ENCODE measurements around the gene TADA2B. TPM values are rescaled to one million over a fixed set of nuclear protein-coding genes. Genes with fewer than 3 reads are reported as not detected.

Gene TADA2B
- total RNA-seq, 2 donors from 2014 or later: 24.0 to 27.2 TPM

DNA sequence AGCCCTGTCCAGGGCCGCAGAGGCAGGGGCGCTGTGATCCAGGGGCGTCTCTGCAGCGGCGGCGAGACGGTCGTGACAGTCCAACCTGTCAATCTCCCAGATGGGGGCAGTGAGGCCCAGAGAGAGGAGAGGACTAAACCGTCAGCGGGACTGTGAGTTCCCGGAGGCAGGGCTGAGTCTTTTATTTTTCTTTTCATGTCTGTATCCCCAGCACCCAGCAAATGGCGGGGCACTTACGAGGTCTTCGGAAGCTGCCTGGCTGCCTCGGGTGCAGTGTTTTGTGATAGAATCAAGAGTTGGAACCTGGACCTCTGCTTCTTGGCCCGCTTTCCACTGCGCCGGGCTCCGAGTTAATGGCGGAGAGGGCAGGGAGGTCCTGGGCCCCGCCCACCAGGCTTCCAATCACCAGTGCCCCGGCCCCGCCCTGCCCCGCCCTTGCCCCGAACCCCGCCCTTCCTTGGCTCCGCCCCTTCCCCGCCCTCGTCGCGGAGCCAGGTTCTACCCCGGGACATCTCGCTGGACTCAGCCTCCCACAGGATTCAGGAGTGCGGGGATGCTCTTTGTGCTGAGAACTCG is 59.9 kb downstream of the TADA2B start:
- Histone ChIP-seq H3K9ac (ENCODE audit: low read depth in 2 of 2, low read length in 2 of 2) (peak overlapping the region; percentile 83 to 90), H3K4me1 (peaks cover 3% of the 10 kb centered on the region), H3K9me3 (no peaks in the 10 kb centered on the region), H3K36me3 (no peaks in the 10 kb centered on the region), H3K27me3 (no peaks in the 10 kb centered on the region), H3K27ac (peak overlapping the region; percentile 86), H3K4me3 (peak overlapping the region; percentile 73)
- peak; percentile 93 for DNase-seq
- TF ChIP-seq, protein P1, sequence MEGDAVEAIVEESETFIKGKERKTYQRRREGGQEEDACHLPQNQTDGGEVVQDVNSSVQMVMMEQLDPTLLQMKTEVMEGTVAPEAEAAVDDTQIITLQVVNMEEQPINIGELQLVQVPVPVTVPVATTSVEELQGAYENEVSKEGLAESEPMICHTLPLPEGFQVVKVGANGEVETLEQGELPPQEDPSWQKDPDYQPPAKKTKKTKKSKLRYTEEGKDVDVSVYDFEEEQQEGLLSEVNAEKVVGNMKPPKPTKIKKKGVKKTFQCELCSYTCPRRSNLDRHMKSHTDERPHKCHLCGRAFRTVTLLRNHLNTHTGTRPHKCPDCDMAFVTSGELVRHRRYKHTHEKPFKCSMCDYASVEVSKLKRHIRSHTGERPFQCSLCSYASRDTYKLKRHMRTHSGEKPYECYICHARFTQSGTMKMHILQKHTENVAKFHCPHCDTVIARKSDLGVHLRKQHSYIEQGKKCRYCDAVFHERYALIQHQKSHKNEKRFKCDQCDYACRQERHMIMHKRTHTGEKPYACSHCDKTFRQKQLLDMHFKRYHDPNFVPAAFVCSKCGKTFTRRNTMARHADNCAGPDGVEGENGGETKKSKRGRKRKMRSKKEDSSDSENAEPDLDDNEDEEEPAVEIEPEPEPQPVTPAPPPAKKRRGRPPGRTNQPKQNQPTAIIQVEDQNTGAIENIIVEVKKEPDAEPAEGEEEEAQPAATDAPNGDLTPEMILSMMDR (IDR thresholded peaks at IDR 0.05): no peak
- intact Hi-C loops (cut with DNase I): no loop called here

DNA sequence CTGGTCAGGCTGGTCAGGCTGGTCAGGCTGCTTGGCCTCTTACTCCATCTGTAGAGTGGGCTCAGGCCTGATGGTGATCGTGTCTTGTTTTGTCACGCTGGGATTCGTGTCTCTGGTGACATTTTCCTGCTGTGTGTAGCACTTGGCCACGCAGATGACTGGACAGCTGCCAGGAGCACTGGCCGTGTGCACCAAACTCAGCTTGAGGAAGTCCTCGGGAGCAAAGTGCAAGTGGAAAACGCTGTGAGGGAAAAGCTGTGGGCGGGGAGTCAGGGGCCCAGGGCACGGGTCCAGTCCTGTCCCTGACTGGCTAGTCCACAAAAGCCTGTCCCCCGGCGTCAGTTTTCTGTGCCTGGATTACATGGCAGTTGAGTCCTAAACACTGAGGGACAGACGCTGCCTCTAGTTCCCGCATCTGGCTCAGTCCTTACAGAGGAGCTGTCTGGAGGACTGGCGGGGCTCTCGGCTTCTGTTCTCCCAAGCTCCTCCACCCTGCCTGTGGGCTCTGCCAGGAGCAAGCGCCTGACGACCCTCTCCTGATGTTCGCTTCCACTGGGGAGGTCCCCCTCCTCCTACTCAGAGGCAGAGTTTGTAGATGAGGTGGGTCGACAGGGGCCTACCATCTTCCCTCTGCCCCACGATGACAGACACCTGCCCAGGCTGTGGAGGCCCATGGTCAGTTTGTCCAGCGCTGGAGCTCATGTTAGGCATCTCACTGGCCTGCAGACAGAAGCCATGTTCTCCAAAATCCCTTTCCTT is 60.6 kb downstream of the TADA2B start:
- intact Hi-C loops (cut with DNase I): no loop called here
- Histone ChIP-seq H3K9me3 (no peaks in the 10 kb centered on the region), H3K36me3 (no peaks in the 10 kb centered on the region), H3K4me1 (peaks cover 3% of the 10 kb centered on the region), H3K27ac (peak overlapping the region; percentile 86), H3K27me3 (no peaks in the 10 kb centered on the region), H3K9ac (ENCODE audit: low read depth in 2 of 2, low read length in 2 of 2) (peak overlapping the region; percentile 4 to 90), H3K4me3 (peak overlapping the region; percentile 73)
- TF ChIP-seq, protein P1 (IDR thresholded peaks at IDR 0.05): no peak
- DNase-seq: peak; percentile 82

DNA sequence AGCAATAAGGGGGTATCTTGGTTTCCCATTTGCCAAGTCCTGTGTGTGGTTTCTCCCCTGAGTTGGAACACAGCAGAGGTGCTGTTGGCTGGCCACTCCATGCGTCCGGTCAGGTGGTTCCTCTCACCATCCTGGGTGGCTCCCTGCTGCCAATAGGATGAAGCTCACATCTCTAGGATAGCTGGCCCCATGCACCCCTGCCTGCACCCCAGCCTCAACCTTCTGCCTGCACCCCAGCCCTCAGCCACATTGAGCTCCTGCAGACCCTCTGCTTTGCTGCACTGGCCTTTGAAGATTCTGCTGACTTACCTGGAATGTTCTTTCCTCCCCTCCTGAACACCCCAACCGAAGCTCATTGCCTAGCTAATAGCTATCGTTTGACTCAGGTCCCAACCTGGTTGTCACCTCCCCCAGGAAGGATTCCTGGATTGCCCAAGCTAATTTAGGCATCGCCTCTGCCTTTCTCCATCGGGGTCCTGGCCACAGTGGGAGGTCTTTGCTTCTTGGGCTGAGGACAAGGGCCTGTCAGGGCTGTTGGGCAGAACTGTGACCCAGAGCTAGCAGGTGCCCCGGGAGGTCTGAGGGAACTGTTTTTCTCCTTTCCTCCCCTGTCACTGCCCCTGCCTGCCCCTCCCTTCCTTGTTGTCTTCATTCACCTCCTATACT is 61.3 kb downstream of the TADA2B start:
- H3K27me3 ChIP-seq: no peaks in the 10 kb centered on the region
- TF ChIP-seq, protein P1 (IDR thresholded peaks at IDR 0.05): no peak
- no peak overlapping the region for H3K27ac ChIP-seq
- no peaks in the 10 kb centered on the region for H3K9me3 ChIP-seq
- peak overlapping the region in 1 of 2 donors; percentile 90 for H3K9ac ChIP-seq (ENCODE audit: low read depth in 2 of 2, low read length in 2 of 2)
- intact Hi-C loops (cut with DNase I): no loop called here
- peaks cover 3% of the 10 kb centered on the region for H3K4me1 ChIP-seq
- H3K36me3 ChIP-seq: no peaks in the 10 kb centered on the region
- H3K4me3 ChIP-seq: no peak overlapping the region
- DNase-seq: no peak

DNA sequence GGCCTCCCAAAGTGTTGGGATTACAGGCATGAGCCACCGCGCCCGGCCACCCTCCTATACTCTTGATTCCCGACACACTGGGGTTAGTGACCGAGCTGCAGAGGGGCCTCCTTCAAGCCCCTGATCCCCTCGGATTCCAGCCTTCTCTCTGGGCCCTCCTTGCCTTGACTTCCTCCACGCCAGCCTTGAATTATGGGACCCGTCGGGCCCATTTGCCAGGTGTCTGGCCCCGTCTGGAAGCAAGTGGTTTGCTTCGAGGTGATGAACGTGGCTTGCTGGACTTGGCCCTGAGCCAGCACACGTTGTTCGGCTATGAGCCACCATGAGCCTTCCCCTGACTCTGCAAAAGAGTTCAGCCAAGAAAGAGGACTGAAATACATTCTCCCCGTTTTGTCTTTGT is 62.1 kb downstream of the TADA2B start:
- Histone ChIP-seq H3K9me3 (no peaks in the 10 kb centered on the region), H3K27me3 (no peaks in the 10 kb centered on the region), H3K36me3 (no peaks in the 10 kb centered on the region), H3K27ac (no peak overlapping the region), H3K4me3 (no peak overlapping the region), H3K4me1 (peaks cover 3% of the 10 kb centered on the region), H3K9ac (ENCODE audit: low read depth in 2 of 2, low read length in 2 of 2) (no peak overlapping the region)
- TF ChIP-seq, protein P1 (IDR thresholded peaks at IDR 0.05): no peak
- intact Hi-C loops (cut with DNase I): no loop called here
- DNase-seq: no peak

DNA sequence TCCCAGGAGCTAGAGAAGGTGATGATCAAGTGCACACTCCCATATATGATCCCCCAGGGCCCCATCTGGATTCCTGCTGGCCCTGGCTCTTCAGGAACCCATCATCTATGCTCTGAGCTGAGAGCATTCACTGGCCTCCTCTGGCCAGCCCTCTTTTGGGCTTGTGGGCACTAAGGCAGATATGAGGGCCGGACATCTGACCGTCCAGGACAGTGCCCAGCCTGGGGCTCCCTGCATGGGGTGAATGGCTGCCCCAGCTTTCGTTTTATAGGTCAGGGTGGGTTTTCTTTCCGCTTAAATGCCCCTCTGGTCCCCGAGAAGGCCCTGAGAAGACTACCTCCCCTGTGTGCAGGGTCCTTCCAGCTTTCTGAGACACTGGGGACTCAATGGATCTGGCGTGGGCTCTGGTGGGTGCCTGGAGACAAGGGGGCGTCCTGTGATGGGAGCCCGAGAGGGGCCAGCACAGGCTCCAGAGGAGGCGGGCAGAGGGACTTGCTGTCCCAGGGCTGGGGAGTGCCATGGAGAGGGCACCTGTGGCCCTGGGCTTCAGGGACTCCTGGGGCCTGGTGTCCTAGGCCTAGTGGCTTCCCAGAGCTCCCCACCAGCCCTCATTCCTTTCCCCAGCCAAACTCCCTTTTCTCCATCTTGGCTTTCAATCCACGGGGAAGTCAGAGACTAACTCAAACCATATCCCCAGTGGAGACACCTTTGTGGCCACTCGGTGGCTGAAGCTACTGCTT is 64.2 kb downstream of the TADA2B start:
- Histone ChIP-seq H3K27me3 (no peaks in the 10 kb centered on the region), H3K4me3 (no peak overlapping the region), H3K9ac (ENCODE audit: low read depth in 2 of 2, low read length in 2 of 2) (no peak overlapping the region), H3K9me3 (no peaks in the 10 kb centered on the region), H3K36me3 (no peaks in the 10 kb centered on the region), H3K4me1 (peaks cover 3% of the 10 kb centered on the region), H3K27ac (no peak overlapping the region)
- intact Hi-C loops (cut with DNase I): no loop called here
- no peak for DNase-seq
- TF ChIP-seq, protein P1 (IDR thresholded peaks at IDR 0.05): no peak
